Uterus (tissue), 2 donors: ENCODE results near the gene TCF3.

Experiments used
- CTCF ChIP-seq, 4 experiments: fragments of 200-600 bp in 2 of 4; fragments of 450-650 bp in 2 of 4; sonication (generic) in 2 of 4; IDR thresholded peaks; one replicate each; pipeline ENCODE4 v1.5.1; 2016 to 2019; ENCODE audit warnings: antibody characterized with exemption in 4 of 4, mild to moderate bottlenecking in 2 of 4, moderate library complexity in 1 of 4
- POLR2A ChIP-seq, 2 donors: fragments of 450-650 bp; IDR thresholded peaks; one replicate each; pipeline ENCODE4 v1.6.1; 2016; ENCODE audit warnings: antibody characterized with exemption in 2 of 2, mild to moderate bottlenecking in 1 of 2, moderate library complexity in 1 of 2

GRCh38 chr19:1608359-1609102 is 43.9 kb downstream of the TCF3 start:
- TF ChIP-seq CTCF (IDR thresholded peaks at IDR 0.05) (no peak), POLR2A (IDR thresholded peaks at IDR 0.05) (no peak)
